HEK293 (cell line): ENCODE results near the gene TMEM126B.

ENCODE experiments used
- KLF10 ChIP-seq: fragments of 450-650 bp; IDR thresholded peaks from 2 replicates; pipeline ENCODE4 v1.5.1; 2018; ENCODE audit warnings: missing biosample characterization, mild to moderate bottlenecking, missing genetic modification characterization
- MYNN ChIP-seq: fragments of 450-650 bp; formaldehyde crosslinking; IDR thresholded peaks from 2 replicates; pipeline ENCODE4 v1.5.1; 2016; ENCODE audit warnings: missing biosample characterization, missing genetic modification characterization, borderline replicate concordance
- REPIN1 ChIP-seq: fragments of 450-650 bp; formaldehyde crosslinking; IDR thresholded peaks from 2 replicates; pipeline ENCODE4 v1.5.1; 2017; ENCODE audit warnings: missing biosample characterization, missing genetic modification characterization, low read depth
- ZNF157 ChIP-seq: fragments of 450-650 bp; formaldehyde crosslinking; IDR thresholded peaks from 2 replicates; pipeline ENCODE4 v1.5.1; 2016; ENCODE audit warnings: missing biosample characterization, missing genetic modification characterization
- ZNF211 ChIP-seq: fragments of 450-650 bp; formaldehyde crosslinking; IDR thresholded peaks from 2 replicates; pipeline ENCODE4 v1.5.1; 2016; ENCODE audit warnings: low read depth, missing biosample characterization, missing genetic modification characterization
- ZNF23 ChIP-seq: fragments of 450-650 bp; formaldehyde crosslinking; IDR thresholded peaks from 2 replicates; pipeline ENCODE4 v1.5.1; 2016; ENCODE audit warnings: missing biosample characterization, missing genetic modification characterization, borderline replicate concordance
- ZNF426 ChIP-seq: fragments of 450-650 bp; formaldehyde crosslinking; IDR thresholded peaks from 2 replicates; pipeline ENCODE4 v1.5.1; 2017; ENCODE audit warnings: missing biosample characterization, missing genetic modification characterization, mild to moderate bottlenecking, inconsistent platforms, moderate library complexity
- ZNF473 ChIP-seq: fragments of 450-650 bp; formaldehyde crosslinking; IDR thresholded peaks from 2 replicates; pipeline ENCODE4 v1.5.1; 2017; ENCODE audit warnings: missing biosample characterization, missing genetic modification characterization
- ZNF530 ChIP-seq: fragments of 450-650 bp; formaldehyde crosslinking; IDR thresholded peaks from 2 replicates; pipeline ENCODE4 v1.5.1; 2016; ENCODE audit warnings: low read depth, missing biosample characterization, missing genetic modification characterization
- ZNF548 ChIP-seq: fragments of 450-650 bp; formaldehyde crosslinking; IDR thresholded peaks from 2 replicates; pipeline ENCODE4 v1.5.1; 2016; ENCODE audit warnings: missing biosample characterization, missing genetic modification characterization
- TF ChIP-seq, protein P1 (sequence below): fragments of 450-650 bp; formaldehyde crosslinking; IDR thresholded peaks from 2 replicates; pipeline ENCODE4 v1.5.1; 2016; ENCODE audit warnings: missing biosample characterization, missing genetic modification characterization, low read depth
- TF ChIP-seq, protein P2 (sequence below): fragments of 450-650 bp; formaldehyde crosslinking; IDR thresholded peaks from 2 replicates; pipeline ENCODE4 v1.5.1; 2016; ENCODE audit warnings: missing biosample characterization, missing genetic modification characterization

DNA sequence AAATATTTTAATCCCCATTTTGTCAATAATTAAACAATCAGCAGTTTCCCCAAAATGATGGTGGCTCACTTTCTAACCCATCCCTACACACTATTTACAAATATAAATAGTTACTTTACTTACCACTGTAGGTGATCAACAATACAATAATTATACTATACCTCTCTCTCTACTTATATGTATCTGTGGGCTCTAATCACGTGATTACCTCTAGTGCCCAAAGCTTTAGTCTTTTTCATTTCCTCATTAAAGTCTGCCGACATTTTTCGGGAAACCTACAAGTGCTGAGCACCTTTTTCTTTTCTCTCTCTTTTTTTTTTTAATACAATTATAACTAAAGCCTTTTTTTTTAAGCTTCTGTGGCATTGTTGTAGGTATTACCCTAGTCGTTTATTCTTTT, 25.2 kb upstream of the TMEM126B start:
- no peak for TF ChIP-seq MYNN (tag by site-specific recombination)
- TF ChIP-seq ZNF426 (tag by site-specific recombination) = no peak
- TF ChIP-seq, protein P1, sequence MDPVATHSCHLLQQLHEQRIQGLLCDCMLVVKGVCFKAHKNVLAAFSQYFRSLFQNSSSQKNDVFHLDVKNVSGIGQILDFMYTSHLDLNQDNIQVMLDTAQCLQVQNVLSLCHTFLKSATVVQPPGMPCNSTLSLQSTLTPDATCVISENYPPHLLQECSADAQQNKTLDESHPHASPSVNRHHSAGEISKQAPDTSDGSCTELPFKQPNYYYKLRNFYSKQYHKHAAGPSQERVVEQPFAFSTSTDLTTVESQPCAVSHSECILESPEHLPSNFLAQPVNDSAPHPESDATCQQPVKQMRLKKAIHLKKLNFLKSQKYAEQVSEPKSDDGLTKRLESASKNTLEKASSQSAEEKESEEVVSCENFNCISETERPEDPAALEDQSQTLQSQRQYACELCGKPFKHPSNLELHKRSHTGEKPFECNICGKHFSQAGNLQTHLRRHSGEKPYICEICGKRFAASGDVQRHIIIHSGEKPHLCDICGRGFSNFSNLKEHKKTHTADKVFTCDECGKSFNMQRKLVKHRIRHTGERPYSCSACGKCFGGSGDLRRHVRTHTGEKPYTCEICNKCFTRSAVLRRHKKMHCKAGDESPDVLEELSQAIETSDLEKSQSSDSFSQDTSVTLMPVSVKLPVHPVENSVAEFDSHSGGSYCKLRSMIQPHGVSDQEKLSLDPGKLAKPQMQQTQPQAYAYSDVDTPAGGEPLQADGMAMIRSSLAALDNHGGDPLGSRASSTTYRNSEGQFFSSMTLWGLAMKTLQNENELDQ (tag by site-specific recombination) = no peak
- no peak for TF ChIP-seq KLF10
- no peak for TF ChIP-seq ZNF211
- no peak for TF ChIP-seq ZNF23 (tag by site-specific recombination)
- TF ChIP-seq REPIN1 (tag by site-specific recombination) = no peak
- TF ChIP-seq, protein P2, sequence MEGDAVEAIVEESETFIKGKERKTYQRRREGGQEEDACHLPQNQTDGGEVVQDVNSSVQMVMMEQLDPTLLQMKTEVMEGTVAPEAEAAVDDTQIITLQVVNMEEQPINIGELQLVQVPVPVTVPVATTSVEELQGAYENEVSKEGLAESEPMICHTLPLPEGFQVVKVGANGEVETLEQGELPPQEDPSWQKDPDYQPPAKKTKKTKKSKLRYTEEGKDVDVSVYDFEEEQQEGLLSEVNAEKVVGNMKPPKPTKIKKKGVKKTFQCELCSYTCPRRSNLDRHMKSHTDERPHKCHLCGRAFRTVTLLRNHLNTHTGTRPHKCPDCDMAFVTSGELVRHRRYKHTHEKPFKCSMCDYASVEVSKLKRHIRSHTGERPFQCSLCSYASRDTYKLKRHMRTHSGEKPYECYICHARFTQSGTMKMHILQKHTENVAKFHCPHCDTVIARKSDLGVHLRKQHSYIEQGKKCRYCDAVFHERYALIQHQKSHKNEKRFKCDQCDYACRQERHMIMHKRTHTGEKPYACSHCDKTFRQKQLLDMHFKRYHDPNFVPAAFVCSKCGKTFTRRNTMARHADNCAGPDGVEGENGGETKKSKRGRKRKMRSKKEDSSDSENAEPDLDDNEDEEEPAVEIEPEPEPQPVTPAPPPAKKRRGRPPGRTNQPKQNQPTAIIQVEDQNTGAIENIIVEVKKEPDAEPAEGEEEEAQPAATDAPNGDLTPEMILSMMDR (tag by site-specific recombination) = no peak
- TF ChIP-seq ZNF157 = no peak
- no peak for TF ChIP-seq ZNF473 (tag by site-specific recombination)
- TF ChIP-seq ZNF548 (tag by site-specific recombination) = no peak
- no peak for TF ChIP-seq ZNF530 (tag by site-specific recombination)
